GM19452 (cell line): ENCODE results near the gene MAP4K4.
"Not testable (repeated sequence)": the region's sequence is repeated elsewhere in the genome, so short reads cannot be mapped to it uniquely, and the experiment has no call there.

Source experiments
- ATAC-seq: cut with Tn5 transposase; IDR thresholded peaks from one replicate; pipeline ENCODE4 v1.9.1; 2021; ENCODE audit not compliant: unreplicated experiment

The MAP4K4 gene

DNA sequence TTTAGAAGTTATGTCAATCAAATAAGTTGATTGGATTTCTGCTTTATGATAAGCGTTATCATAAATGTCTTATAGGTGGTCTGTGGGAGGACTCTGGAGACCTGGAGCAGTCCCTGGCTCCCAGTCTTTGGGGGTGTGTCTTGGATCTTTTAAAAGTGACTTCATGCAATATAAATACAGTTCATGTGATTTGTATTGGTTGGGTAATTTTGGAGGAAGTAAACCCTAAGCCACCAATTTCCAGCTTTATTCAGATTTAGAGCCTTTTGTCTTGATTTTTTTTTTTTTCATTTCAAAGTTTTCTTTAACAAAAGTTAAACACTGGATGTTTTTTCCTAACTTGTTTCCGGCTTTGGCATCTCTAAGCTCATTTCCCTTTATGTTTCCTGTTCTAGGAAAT, 68.8 kb downstream of the MAP4K4 start:
- no peak for ATAC-seq

DNA sequence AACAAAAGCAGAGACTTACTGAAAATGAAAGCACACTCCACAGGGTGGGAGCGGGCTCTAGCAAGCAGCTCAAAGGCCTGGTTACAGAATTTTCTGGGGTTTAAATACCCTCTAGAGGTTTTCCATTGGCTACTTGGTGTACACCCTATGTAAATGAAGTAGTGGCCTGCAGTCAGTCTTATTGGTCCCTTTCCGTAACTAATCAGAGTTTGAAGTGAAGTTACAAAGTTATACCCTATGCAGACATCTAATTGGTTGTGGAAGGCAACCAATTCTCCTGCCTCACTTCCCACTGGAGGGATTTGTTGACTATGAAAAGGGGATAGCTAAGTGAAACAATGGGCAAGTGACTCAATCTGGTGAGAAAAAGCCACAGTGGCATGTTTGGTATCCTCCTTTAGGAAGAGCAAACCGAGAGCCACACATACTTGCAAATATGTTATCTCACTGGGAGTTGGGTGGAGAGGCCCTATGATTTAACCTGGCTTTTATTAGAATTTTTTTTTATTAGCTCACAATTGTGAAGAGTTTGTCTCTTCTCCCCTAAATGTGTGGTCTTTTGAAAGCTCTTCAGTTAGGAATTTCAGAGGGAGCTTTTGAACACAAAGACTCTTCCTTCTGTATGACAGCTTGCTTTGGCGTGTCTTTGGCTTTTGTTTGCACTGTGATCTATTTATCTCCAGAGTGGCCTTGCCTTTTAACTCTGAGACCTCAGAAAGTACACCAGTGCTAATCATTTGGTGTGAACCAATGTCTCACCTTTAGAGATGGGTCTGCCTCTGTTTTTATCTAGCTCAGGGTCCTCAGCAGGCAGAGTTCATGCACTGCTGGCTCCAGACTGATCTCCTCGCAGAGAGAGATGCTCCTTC, 69.6 kb downstream of the MAP4K4 start:
- ATAC-seq: no peak

DNA sequence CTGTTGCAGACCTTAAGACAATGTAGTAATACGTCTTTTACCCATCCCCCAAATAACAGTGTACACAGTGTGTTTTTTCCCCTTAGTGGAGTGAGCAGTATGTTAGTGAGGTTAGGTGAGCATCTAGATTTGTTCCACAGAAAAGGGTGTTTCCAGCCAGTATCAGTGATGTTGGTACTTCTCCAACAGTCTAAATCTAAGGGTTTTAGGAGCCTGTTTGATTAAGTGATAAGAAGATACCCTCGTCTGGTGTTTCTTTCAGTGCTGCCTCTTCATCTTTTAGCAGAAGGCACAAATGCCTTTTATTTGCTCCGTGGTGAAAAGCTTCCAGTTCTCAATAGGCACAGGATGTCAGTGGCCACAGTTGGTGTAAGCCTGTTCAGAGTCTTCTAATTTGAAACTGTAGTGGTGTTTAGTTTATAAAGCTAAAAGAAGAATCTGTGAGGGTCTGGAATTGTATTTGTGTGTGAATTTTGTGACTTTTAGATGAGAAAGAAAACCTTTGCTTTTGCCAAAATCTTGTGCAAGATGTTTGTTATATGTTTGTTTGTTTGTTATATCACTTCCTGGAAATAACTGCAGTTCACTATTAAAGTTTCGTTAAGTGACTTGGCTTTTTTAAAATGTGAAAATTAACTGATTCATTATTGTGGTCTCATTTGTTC, 71.2 kb downstream of the MAP4K4 start:
- no peak for ATAC-seq

DNA sequence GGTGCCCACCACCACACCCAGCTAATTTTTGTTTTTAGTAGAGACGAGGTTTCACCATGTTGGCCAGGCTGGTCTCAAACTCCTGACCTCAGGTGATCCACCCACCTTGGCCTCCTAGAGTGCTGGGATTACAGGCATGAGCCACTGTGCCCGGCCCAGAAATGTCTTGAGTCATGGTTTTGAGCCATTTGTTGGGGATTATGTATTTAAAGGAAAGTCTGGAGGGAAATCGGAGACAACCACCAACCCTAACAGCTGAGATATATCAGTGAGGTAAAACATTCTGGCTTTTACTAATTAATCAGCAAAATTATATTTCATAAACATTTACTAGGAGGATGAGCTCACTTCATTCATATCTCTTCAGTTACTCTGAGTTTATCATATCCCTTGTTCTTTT, 72.2 kb downstream of the MAP4K4 start:
- not testable (repeated sequence) for ATAC-seq

DNA sequence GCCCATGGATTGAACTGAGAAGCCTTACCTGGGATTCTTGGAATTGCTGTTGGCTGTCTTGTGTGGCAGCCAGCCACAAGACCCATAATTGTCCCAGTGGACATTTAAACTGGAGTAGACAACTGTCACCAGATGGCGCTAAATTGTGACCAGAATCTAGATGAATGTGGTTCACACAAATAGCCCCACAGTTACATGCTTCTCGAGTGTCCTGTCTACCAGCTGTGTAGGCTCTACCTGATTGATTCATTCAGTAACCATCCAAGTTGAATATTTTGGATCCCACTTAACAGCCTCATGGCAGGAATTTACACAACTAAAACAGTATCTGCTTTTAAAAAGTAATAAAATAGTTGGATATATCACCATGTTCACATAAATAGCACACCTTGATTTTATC, 73.2 kb downstream of the MAP4K4 start:
- no peak for ATAC-seq

DNA sequence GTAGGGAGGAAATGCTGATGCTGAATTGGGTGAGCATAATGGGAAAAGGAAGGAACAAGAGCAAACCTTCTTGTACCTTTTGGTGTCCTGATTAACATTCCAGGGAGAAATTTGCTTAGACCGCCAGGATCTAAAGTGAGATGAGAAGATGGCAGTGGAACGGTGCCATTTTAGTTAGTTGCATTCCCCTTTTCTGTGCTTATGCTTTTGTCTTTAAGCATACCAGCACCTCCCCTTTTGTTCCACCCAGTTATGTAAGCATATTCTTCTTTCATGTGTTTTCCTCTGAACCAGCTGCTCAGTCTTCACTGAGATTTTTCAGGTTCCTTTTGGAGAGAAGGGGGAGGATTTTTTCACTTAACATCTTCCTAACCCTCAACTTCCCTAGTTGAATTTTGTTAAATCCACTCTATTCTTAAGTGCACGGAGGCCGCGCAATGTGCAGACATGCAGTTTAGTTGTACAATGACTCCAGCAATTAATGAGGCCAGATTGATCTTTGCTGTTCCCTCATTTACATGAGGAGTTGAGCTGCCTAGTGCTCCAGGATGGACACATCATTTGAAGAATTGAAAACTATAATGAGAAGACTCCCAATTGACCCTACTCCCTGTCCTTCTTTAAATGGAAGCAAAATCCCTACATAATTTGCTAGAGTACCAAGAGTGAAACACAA, 73.9 kb downstream of the MAP4K4 start:
- ATAC-seq: no peak

DNA sequence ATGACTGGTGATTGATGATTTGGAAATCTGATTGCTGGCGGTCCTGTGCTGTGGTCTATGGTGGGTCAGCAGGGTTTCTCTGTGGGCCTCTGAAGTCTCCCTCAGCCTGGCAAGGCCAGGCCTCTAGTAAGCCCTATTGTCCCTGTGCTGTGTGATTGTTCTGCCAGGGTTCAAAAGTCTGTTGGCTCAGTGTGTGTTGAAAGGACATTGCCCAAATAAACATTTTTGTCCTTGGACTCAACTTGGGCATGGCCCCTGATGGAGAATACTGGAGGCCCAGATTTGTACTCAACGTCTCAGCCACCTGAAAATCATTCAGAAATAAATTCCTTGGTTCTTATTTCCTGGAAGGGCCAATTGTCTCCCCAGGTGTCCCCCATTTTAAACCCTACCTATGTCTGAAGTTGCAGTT, 74.4 kb downstream of the MAP4K4 start:
- ATAC-seq: no peak

DNA sequence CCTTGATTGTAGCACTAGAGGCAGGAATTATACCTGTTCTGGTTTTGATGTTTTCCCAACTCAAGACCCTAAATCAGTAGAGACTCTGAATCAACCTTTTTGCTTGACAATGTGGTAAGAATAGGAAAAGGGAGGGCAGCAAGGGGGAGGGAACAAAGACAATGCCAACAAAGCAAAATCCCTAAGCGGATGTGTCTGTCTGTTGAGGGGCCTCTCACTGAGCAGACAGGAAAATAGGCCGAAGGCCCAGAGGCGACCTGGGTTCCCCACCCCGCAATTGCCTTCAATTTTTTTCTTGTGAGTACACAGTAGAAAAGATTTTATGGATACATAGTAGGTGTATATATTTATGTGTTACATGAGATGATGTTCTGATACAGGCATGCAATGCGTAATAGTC, 75.6 kb downstream of the MAP4K4 start:
- ATAC-seq: no peak

DNA sequence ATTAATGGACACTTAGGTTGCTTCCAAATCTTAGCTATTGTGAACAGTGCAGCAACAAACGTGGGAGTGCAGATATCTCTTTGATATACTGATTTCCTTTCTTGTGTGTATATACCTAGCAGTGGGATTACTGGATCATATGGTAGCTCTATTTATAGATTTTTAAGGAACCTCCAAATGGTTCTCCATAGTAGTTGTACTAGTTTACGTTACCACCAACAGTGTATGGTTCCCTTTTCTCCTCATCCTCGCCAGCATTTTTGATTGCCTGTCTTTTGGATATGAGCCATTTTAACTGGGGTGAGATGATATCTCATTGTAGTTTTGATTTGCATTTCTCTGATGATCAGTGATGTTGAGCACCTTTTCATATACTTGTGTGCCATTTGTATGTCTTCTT, 76.5 kb downstream of the MAP4K4 start:
- not testable (repeated sequence) for ATAC-seq

DNA sequence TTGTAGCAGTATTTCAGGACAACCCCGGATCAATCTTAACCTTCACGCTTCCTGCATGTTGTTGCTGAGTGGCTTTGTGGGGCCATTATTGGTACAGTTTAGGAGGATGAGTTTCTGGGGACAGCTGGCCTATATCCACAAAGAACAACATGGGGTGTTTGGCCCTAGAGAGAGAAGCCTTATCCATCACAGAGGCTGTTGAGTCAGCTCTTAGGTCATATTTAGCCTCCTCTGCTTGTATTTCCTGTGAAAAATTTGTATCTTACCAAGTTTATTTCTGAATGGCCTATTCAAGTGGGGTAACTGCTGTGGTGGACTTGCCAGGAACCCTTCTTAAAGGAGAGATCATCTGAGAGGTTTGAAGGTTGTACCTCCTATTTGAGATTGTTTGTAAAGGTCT, 77.6 kb downstream of the MAP4K4 start:
- ATAC-seq: no peak

DNA sequence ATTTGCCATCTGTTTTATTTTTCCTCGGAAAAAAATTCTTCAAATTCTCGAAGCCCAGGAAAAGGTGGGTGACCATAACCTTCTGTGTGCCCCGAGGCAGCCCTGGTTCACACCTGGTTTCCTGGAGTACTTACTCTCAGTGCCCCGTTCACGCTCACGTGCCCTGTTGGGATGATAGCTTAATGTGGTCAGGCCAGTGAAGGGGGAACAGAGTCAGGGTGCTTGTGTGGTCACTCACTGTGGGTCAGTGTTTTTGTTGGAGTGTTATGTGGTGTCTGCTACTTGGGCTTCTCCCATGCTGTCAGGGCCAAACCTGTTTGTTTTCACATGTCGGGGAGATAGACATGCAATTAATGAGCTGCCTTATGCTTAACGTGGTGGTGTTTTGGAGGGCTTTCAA, 78.1 kb downstream of the MAP4K4 start:
- ATAC-seq: no peak

DNA sequence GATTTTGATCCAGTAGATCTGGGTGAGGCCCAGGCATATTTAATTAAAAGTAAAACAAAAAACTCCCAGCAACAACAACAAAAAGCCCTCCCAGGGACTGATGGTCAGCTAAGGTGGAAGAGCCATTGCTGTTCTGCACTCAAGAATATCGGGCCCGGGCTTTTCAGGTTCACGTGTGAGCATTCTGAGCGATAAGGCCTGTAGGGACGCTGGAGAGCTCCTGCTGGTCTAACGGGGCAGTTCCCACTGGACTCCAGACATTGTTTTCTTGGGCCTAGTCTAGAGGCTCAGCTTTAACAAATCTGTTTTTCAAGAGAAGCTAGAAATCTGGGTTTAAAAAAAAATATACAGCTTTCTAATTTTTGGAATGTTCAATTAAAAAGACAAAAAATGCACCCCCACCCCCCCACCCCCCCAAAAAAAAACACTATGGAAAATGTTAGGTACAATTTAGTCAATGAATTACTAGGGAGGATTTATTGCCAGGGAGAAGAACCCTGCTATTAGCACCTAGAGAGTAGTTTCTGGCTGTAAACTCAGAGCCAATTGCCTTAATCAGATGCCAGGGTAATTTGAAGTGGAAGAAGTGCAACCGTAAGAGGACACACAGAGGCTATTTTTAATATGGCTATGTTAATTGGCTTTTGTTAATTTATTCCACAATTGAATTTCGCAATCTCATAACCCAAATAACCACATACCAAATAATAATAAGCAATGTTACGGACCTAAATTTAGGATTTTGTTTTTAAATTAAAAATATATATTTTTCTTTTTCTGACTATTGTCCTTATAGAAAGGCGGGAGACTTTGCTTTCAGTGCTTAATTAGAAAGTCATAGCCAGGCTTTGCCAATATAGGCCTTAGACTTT, 78.9 kb downstream of the MAP4K4 start:
- ATAC-seq: no peak

DNA sequence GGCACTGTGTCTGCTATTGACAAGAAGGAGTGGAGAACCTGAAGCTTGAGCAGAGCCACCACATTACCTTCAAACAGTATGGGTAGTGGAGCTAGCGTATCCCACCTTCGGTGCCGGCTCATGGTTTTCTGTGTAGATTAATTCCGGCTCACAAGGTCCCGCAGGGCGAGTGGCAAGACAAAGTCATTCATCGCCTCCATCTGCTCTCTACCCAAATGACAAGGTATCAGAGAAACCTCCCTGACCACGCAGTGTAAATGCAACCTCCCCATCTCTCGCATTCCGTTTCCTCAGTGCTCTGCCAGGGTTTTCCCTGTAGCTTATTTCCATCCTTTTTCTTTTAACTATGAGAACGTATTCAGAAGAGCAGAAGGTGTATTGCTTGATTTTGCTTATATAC, 79.8 kb downstream of the MAP4K4 start:
- no peak for ATAC-seq

DNA sequence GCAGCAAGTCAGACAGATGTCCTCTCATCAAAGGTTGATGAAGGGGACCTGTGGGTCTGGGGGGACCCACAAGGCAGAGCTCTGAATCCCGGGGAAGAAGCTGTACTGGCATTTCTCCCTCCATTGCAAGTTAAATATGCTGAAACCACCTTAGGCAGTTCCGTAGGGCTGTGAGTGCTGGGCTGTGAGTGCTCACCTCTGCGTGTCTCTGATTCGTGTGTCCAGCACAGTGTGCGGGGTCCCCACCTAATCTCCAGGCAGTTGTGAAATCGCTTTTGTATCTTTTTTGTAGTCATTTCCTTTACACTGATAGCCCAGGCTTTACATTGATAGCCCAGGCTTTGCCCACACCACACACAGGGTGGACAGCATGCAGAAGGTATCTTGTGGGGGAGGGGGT, 80.6 kb downstream of the MAP4K4 start:
- no peak for ATAC-seq

DNA sequence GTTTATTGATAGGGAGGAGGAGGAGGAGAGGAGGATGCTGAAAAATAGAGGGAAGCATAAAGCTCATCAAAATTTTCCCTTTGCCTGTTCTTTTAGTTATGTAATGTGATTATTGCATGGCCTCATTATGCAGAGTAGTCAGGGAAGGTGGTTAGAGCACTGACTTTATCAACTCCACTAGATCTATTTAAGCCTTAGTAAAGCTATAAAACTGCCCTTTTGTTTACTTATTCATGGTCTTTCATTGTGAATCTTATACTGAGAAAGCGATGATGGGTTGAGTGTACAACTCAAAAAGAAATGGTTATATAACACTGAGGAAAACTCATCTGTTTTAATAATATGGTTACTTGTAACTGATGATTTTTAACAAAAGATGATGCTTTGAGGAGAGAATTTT, 81.7 kb downstream of the MAP4K4 start:
- ATAC-seq: no peak

DNA sequence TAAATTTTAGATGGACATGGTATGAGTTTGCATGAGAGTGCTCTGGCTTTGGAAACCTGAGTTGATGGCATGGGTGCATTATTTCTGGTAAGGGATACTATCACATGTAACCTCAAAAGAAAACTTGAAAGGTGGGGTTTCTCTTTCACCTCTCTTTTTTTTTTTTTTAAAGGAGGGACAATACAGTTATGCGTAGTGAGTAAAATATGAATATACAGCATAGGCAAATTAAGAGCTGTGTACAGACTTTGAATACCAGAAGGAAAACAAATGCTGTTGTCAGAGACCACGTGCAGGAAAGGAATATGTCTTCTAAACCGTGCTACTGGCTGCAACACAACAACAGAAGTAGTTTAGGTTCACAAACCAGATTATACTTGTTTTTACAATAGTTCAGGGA, 82.1 kb downstream of the MAP4K4 start:
- ATAC-seq: no peak

DNA sequence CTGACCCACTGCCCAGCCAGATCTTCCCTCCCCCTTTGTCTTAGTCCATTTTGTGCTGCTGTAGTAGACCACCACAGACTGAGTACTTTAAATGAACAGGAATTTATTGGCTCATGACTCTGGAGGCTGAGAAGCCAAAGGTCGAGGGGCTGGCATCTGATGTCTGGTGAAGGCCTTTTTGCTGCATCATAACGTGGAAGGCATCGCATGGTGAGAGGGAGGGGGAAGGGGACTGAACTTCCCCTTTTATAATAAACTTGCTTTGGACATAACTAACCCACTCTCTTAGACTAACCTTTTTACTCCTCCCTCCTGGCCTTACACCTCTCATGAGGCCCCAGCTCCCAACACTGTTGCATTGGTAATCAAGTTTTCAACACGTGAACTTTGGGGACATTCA, 83.8 kb downstream of the MAP4K4 start:
- ATAC-seq: no peak

DNA sequence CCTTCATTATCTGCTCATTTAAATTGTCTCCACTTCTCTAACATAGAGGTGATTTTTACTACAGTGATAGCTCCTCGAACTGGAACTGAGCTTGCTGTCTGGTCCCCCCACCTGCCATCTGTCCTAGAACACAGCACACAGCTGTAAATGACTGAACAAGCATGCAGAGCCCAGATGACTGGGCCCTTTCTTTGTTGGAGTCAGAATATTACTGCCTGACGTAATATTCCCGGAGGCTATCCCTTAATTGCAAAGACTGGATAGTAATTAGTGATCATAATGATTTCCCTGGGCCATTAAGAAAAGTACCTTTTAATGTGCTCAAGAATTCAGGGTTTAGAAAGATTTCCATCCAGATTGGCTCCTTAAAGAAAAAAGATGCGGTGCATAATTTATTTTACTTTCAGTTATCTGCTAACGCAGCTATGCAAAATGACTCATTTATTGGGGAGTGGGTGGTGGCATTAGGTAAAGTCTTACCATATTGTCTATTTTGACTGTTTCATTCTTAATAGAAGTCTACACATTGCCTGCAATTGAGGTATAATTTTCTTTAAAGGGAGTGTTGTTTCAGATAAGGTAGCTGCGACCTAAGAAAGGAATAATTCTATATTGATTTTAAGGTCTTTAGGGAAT, 84.4 kb downstream of the MAP4K4 start:
- no peak for ATAC-seq

DNA sequence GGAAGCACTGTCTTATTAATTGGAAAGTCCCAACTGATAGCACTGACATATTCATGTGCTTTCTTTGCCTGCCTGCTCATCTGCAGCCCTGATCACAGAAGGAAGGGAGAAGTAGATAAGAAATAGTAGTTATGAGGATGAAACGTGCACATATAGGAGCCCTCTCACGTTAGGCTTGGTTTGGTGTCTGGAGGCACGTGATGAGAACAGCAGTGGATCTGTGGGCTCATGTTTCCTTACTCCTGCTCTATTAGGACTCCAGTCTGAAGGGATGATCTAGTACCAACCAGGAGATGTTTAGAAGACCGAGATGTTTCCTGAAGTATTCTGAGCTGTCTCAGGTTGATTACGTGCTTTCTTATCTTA, 84.9 kb downstream of the MAP4K4 start:
- no peak for ATAC-seq

DNA sequence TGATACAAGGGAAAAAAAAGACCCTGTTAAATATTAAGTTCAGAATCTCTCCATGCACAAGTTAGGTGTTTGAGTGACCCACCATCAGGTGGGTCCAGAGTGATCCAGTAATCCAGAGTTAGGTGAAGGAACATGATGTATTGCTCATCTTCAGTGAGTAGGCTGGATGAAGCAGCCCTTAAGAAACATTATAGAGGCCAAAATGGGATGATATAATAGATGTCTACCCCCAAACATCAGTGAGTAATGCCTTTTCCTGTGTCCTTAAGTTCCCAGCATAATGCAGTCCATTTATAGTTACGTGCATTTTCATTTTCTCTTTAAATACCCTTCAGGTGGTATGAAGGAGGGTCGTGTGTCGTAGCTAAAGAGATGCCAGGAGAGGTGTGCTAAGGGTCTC, 89.6 kb downstream of the MAP4K4 start:
- no peak for ATAC-seq

DNA sequence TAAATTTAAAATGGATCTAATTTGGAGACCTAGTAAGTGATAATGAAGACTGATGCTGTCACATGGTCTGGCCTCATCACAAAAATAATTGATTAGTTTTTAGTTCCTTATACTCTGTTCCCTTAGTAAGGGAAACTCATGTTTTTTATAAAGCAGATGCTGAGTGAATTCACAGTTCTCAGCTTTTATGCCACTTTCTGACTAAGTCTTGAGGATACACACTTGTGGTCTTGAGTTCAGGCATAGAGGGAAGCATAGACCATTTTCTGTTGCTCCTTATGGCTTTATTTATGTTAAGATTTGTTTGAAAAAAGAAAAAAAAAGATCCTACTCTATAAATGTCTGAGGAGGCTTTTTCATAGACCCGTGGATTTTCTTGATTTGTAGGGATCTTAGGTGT, 91.1 kb downstream of the MAP4K4 start:
- no peak for ATAC-seq
